HEK293 (cell line): Measurements from ENCODE around the gene ANKEF1.

ENCODE experiments used
- CTCF ChIA-PET: fragments of 350-600 bp; formaldehyde crosslinking; extraction: SDS; loops from one replicate; lab custom pipeline; 2021; ENCODE audit warnings: antibody characterized with exemption; lab: Yijun Ruan, JAX
- POLR2A ChIA-PET: fragments of 300-600 bp; formaldehyde crosslinking; extraction: SDS; loops from one replicate; lab custom pipeline; 2020; ENCODE audit warnings: antibody characterized with exemption, inconsistent platforms; lab: Yijun Ruan, JAX
- H3K27ac ChIP-seq: fragments of 200-500 bp; sonication (Bioruptor generic); 2 replicates; pipeline ENCODE4 v1.5.1; 2014; ENCODE audit warnings: low read depth, low read length, control low read depth, inconsistent platforms; ENCODE audit errors: extremely low read depth
- H3K36me3 ChIP-seq, 2 experiments: fragments of 200-500 bp in 1 of 2; sonication (Bioruptor generic) in 1 of 2; 1 replicate in 1 of 2; 2 replicates in 1 of 2; pipeline ENCODE4 v1.5.1; 2014 to 2017; ENCODE audit warnings: inconsistent platforms in 2 of 2, low read length in 2 of 2; ENCODE audit not compliant: control insufficient read depth in 2 of 2, insufficient read depth in 1 of 2
- H3K4me1 ChIP-seq: fragments of 200-500 bp; sonication (Bioruptor generic); 2 replicates; pipeline ENCODE4 v1.5.1; 2014; ENCODE audit warnings: mild to moderate bottlenecking, low read length, inconsistent platforms; ENCODE audit not compliant: control insufficient read depth, insufficient read depth
- H3K4me3 ChIP-seq: 2 replicates; pipeline ENCODE4 v1.5.1; 2011; ENCODE audit warnings: low read depth, mild to moderate bottlenecking, control low read depth, low read length, moderate library complexity
- H3K9me3 ChIP-seq: fragments of 200-500 bp; sonication (Bioruptor generic); 2 replicates; pipeline ENCODE4 v1.5.1; 2014; ENCODE audit warnings: low read depth, low read length, inconsistent platforms; ENCODE audit not compliant: control insufficient read depth, insufficient read depth
- EGR2 ChIP-seq: fragments of 450-650 bp; formaldehyde crosslinking; IDR thresholded peaks from 2 replicates; pipeline ENCODE4 v1.5.1; 2016; ENCODE audit warnings: low read depth, missing biosample characterization, missing genetic modification characterization
- GLIS2 ChIP-seq: fragments of 450-650 bp; formaldehyde crosslinking; IDR thresholded peaks from 2 replicates; pipeline ENCODE4 v1.5.1; 2016; ENCODE audit warnings: missing biosample characterization, missing genetic modification characterization
- HIC1 ChIP-seq: fragments of 450-650 bp; formaldehyde crosslinking; IDR thresholded peaks from 2 replicates; pipeline ENCODE4 v1.5.1; 2016; ENCODE audit warnings: missing biosample characterization, missing genetic modification characterization
- KLF10 ChIP-seq: fragments of 450-650 bp; IDR thresholded peaks from 2 replicates; pipeline ENCODE4 v1.5.1; 2018; ENCODE audit warnings: missing biosample characterization, mild to moderate bottlenecking, missing genetic modification characterization
- KLF7 ChIP-seq: fragments of 450-650 bp; formaldehyde crosslinking; IDR thresholded peaks from 2 replicates; pipeline ENCODE4 v1.5.1; 2016; ENCODE audit warnings: missing biosample characterization, missing genetic modification characterization, borderline replicate concordance
- MZF1 ChIP-seq: fragments of 450-650 bp; formaldehyde crosslinking; IDR thresholded peaks from 2 replicates; pipeline ENCODE4 v1.5.1; 2017; ENCODE audit warnings: missing biosample characterization, missing genetic modification characterization, borderline replicate concordance
- OSR2 ChIP-seq: fragments of 450-650 bp; formaldehyde crosslinking; IDR thresholded peaks from 2 replicates; pipeline ENCODE4 v1.5.1; 2016; ENCODE audit warnings: missing biosample characterization, missing genetic modification characterization
- PBX3 ChIP-seq: sonication (generic); formaldehyde crosslinking; IDR thresholded peaks from 2 replicates; pipeline ENCODE4 v1.8.1; 2022; ENCODE audit warnings: mild to moderate bottlenecking, moderate library complexity, missing genetic modification reagents
- SP7 ChIP-seq: fragments of 450-650 bp; formaldehyde crosslinking; IDR thresholded peaks from 2 replicates; pipeline ENCODE4 v1.5.1; 2016; ENCODE audit warnings: missing biosample characterization, missing genetic modification characterization
- TCF7L2 ChIP-seq: IDR thresholded peaks from 2 replicates; pipeline ENCODE4 v1.6.1; 2011; ENCODE audit warnings: low read depth, mild to moderate bottlenecking, inconsistent platforms, low read length, moderate library complexity, borderline replicate concordance
- TRIM28 ChIP-seq: IDR thresholded peaks from 2 replicates; pipeline ENCODE4 v1.6.1; 2011; ENCODE audit warnings: low read length, control low read depth, borderline replicate concordance
- ZBTB44 ChIP-seq: fragments of 450-650 bp; IDR thresholded peaks from 2 replicates; pipeline ENCODE4 v1.5.1; 2018; ENCODE audit warnings: missing biosample characterization, mild to moderate bottlenecking, missing genetic modification characterization
- ZFP37 ChIP-seq: fragments of 450-650 bp; formaldehyde crosslinking; IDR thresholded peaks from 2 replicates; pipeline ENCODE4 v1.5.1; 2016; ENCODE audit warnings: missing biosample characterization, missing genetic modification characterization
- ZNF10 ChIP-seq: fragments of 450-650 bp; formaldehyde crosslinking; IDR thresholded peaks from 2 replicates; pipeline ENCODE4 v1.5.1; 2017; ENCODE audit warnings: missing biosample characterization, missing genetic modification characterization
- ZNF157 ChIP-seq: fragments of 450-650 bp; formaldehyde crosslinking; IDR thresholded peaks from 2 replicates; pipeline ENCODE4 v1.5.1; 2016; ENCODE audit warnings: missing biosample characterization, missing genetic modification characterization
- ZNF175 ChIP-seq: fragments of 450-650 bp; formaldehyde crosslinking; IDR thresholded peaks from 2 replicates; pipeline ENCODE4 v1.5.1; 2016; ENCODE audit warnings: missing biosample characterization, missing genetic modification characterization
- ZNF214 ChIP-seq: fragments of 450-650 bp; formaldehyde crosslinking; IDR thresholded peaks from 2 replicates; pipeline ENCODE4 v1.5.1; 2017; ENCODE audit warnings: missing biosample characterization, mild to moderate bottlenecking, missing genetic modification characterization, borderline replicate concordance
- ZNF274 ChIP-seq, 2 experiments: fragments of 200-500 bp in 1 of 2; fragments of 450-650 bp in 1 of 2; sonication (Bioruptor generic) in 1 of 2; formaldehyde crosslinking in 1 of 2; IDR thresholded peaks; 2 replicates each; pipeline versions ENCODE4 v1.5.1 to v1.6.1; 2014 to 2016; ENCODE audit warnings: borderline replicate concordance in 1 of 2, inconsistent platforms in 1 of 2, low read length in 1 of 2, missing biosample characterization in 1 of 2, missing genetic modification characterization in 1 of 2
- ZNF394 ChIP-seq: fragments of 450-650 bp; formaldehyde crosslinking; IDR thresholded peaks from 2 replicates; pipeline ENCODE4 v1.5.1; 2016; ENCODE audit warnings: missing biosample characterization, missing genetic modification characterization, mild to moderate bottlenecking, moderate library complexity, borderline replicate concordance
- ZNF707 ChIP-seq: fragments of 450-650 bp; formaldehyde crosslinking; IDR thresholded peaks from 2 replicates; pipeline ENCODE4 v1.5.1; 2016; ENCODE audit warnings: missing biosample characterization, missing genetic modification characterization
- ZNF747 ChIP-seq: fragments of 450-650 bp; formaldehyde crosslinking; IDR thresholded peaks from 2 replicates; pipeline ENCODE4 v1.5.1; 2016; ENCODE audit warnings: missing biosample characterization, missing genetic modification characterization
- ZNF777 ChIP-seq: fragments of 450-650 bp; formaldehyde crosslinking; IDR thresholded peaks from 2 replicates; pipeline ENCODE4 v1.5.1; 2017; ENCODE audit warnings: missing biosample characterization, missing genetic modification characterization, borderline replicate concordance
- ZNF843 ChIP-seq: fragments of 450-650 bp; formaldehyde crosslinking; IDR thresholded peaks from 2 replicates; pipeline ENCODE4 v1.5.1; 2016; ENCODE audit warnings: missing biosample characterization, missing genetic modification characterization
- TF ChIP-seq, protein P1 (sequence below): fragments of 450-650 bp; formaldehyde crosslinking; IDR thresholded peaks from 2 replicates; pipeline ENCODE4 v1.5.1; 2016; ENCODE audit warnings: missing biosample characterization, missing genetic modification characterization
- TF ChIP-seq, protein P2 (sequence below): fragments of 450-650 bp; formaldehyde crosslinking; IDR thresholded peaks from 2 replicates; pipeline ENCODE4 v1.5.1; 2016; ENCODE audit warnings: missing biosample characterization, missing genetic modification characterization
- TF ChIP-seq, protein P3 (sequence below): fragments of 450-650 bp; formaldehyde crosslinking; IDR thresholded peaks from 2 replicates; pipeline ENCODE4 v1.5.1; 2016; ENCODE audit warnings: missing biosample characterization, missing genetic modification characterization

ANKEF1 gene

DNA sequence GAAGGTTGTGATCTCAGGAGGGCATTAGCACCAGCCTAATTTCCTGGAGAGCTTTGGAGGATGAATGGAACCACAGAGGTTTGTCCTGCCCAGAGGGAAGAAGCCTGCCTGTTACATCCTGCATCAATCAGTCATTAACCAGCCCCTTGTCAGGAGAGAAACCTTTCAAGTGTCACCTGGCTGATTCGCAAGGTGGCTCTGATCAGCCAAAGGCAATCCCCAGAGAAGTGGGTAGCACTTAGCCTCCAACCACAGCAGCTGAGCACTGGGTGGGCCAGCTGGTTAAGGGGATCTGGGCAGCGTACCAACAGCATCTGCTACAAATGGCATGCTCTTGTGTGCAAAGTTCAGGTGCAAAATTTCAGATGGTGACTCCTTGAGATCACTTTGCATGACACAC is 26.9 kb downstream of the ANKEF1 start (continued):
- TF ChIP-seq TRIM28, result no peak
- TF ChIP-seq, protein P1, sequence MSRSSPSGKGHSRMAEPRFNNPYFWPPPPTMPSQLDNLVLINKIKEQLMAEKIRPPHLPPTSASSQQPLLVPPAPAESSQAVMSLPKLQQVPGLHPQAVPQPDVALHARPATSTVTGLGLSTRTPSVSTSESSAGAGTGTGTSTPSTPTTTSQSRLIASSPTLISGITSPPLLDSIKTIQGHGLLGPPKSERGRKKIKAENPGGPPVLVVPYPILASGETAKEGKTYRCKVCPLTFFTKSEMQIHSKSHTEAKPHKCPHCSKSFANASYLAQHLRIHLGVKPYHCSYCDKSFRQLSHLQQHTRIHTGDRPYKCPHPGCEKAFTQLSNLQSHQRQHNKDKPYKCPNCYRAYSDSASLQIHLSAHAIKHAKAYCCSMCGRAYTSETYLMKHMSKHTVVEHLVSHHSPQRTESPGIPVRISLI, result no peak
- no peak for TF ChIP-seq ZNF175 (tag by site-specific recombination)
- no peak for TF ChIP-seq ZNF707 (tag by site-specific recombination)
- no peak for TF ChIP-seq ZNF747 (tag by site-specific recombination)
- TF ChIP-seq PBX3, result no peak
- TF ChIP-seq ZNF843, result no peak
- no peak for TF ChIP-seq KLF7 (tag by site-specific recombination)

DNA sequence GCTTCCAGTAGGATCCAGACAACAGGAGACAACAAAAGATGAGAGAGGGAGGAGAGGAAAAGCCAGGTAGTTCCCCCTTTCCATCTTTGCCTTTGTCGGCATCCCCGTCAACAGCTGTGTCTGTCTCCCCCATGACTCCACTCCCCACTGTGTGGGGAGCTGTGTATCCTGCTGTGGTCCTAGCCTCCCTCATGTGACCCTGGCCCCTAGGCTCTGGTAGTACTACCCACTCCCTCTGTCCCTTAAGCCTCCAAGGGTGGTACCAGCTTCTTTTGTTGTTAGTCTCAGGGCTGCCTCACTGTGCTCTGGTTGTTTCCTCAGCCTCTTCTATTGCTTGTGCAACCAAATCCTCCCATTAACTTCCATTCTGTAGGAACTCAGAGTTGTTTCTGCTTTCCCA is 28.7 kb downstream of the ANKEF1 start:
- ChIA-PET CTCF (no interaction called here), POLR2A (no interaction called here)
- TF ChIP-seq MZF1 (tag by site-specific recombination) (no peak), SP7 (tag by site-specific recombination) (no peak), ZNF777 (tag by site-specific recombination) (no peak), OSR2 (tag by site-specific recombination) (no peak), KLF10 (tag by site-specific recombination) (no peak), ZNF10 (tag by site-specific recombination) (no peak), TCF7L2 (no peak), GLIS2 (tag by site-specific recombination) (no peak), ZNF175 (tag by site-specific recombination) (no peak), ZNF394 (no peak), ZNF214 (tag by site-specific recombination) (no peak)
- H3K9me3 ChIP-seq, result no peaks in the 10 kb centered on the region
- H3K27ac ChIP-seq, result no peak overlapping the region
- H3K36me3 ChIP-seq, result no peaks in the 10 kb centered on the region
- H3K4me1 ChIP-seq, result 0 out of 2 replicates have a peak, but pooled peaks cover 3% of the 10 kb centered on the region
- H3K4me3 ChIP-seq, result no peak overlapping the region

DNA sequence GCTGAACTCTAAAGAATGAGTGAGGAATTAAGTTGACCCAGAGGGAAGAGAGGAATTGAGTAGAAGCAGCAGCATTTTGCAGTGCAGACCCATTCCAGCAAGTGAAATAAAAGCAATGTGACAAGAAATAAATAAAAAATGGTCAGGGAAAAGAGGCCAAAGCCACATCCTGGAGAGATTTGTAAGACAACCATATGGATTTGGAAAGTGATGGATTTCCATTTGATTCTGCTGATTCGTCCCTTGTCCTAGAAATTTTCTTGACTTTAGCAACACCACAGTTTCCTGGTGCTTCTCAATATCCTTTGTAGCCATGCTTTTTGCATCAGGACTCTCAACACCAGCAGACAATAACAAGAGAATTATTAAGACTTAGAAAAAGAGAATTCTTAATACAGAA is 29.8 kb downstream of the ANKEF1 start:
- POLR2A ChIA-PET, result no interaction called here
- CTCF ChIA-PET, result interaction anchor here (1.0 kb wide), 1 partner anchor 12 kb away, joined by 6 read pairs; no protein-coding TSS in a partner anchor
- Histone ChIP-seq H3K36me3 (no peaks in the 10 kb centered on the region), H3K9me3 (no peaks in the 10 kb centered on the region), H3K4me3 (no peak overlapping the region), H3K4me1 (0 out of 2 replicates have a peak, but pooled peaks cover 3% of the 10 kb centered on the region), H3K27ac (no peak overlapping the region)
- TF ChIP-seq TCF7L2 (no peak), HIC1 (tag by site-specific recombination) (no peak), EGR2 (no peak), ZNF274 (IDR thresholded peaks at IDR 0.05; ENCODE audit: low read length) (no peak), ZNF274 (tag by site-specific recombination; IDR thresholded peaks at IDR 0.05; ENCODE audit: borderline replicate concordance) (no peak), ZBTB44 (tag by site-specific recombination) (no peak), ZNF157 (tag by site-specific recombination) (no peak), ZFP37 (tag by site-specific recombination) (no peak)
- TF ChIP-seq, protein P2, sequence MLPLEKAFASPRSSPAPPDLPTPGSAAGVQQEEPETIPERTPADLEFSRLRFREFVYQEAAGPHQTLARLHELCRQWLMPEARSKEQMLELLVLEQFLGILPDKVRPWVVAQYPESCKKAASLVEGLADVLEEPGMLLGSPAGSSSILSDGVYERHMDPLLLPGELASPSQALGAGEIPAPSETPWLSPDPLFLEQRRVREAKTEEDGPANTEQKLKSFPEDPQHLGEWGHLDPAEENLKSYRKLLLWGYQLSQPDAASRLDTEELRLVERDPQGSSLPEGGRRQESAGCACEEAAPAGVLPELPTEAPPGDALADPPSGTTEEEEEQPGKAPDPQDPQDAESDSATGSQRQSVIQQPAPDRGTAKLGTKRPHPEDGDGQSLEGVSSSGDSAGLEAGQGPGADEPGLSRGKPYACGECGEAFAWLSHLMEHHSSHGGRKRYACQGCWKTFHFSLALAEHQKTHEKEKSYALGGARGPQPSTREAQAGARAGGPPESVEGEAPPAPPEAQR (tag by site-specific recombination), result no peak
- TF ChIP-seq, protein P3, sequence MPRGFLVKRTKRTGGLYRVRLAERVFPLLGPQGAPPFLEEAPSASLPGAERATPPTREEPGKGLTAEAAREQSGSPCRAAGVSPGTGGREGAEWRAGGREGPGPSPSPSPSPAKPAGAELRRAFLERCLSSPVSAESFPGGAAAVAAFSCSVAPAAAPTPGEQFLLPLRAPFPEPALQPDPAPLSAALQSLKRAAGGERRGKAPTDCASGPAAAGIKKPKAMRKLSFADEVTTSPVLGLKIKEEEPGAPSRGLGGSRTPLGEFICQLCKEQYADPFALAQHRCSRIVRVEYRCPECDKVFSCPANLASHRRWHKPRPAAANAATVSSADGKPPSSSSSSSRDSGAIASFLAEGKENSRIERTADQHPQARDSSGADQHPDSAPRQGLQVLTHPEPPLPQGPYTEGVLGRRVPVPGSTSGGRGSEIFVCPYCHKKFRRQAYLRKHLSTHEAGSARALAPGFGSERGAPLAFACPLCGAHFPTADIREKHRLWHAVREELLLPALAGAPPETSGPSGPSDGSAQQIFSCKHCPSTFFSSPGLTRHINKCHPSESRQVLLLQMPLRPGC (tag by site-specific recombination), result no peak
